ENCODE data around the gene SLCO1B1. TPM values are rescaled to one million over a fixed set of nuclear protein-coding genes. Genes with fewer than 3 reads are reported as not detected.

Gene SLCO1B1
- total and polyA plus RNA-seq, 10 of the 15 experiments (the other 5 are each of a cell fraction or from before 2014, with no cell fraction given), result 0.15 TPM; not detected in 9

DNA sequence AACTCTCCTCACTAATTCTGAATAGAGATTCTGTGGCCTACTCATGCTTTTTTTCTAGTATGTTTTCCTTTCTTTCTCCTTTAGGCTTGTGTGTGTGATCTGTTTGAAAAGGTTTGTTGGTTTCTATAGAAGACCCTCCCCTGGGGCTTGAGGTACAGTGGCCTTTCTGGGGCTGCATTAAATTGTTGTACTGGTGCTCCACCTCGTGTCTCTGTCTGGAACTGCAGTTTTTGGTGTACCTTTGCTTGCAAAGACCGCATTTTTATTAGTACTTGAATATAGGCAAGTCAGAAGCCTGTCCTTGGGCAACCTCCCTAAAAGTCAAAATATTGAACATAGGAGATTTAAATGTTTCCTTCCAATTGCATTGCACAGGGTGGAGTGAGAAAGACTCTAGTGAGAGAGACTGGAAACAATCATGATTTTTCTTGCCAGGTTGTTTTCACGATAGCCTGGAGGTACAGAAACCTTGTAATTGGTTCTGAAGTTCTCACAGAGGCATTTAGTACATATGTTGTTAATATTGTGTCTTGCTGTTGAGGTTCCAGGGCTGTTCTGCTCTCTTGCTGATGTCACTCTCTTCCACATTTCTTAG lies 39.0 kb downstream of the SLCO1B1 start:
- WGBS (ENCODE audit: insufficient coverage, insufficient replicate concordance, low lambda C conversion rate, missing lambda C conversion rate), result 15% methylated on average over 3 of the region's 3 CpGs
- intact Hi-C loops (cut with micrococcal nuclease; ENCODE audit: unreplicated experiment), result loop anchor here (1.0 to 10.0 kb wide), 3 partner anchors 224 to 705 kb away; no protein-coding TSS in a partner anchor

More for the DNA sequence above, 39.0 kb downstream of the SLCO1B1 start:
- POLR2A ChIA-PET, result no interaction called here
- no TSS peak for BruUV-seq (replicated peaks)
- Histone ChIP-seq H3K9ac (ENCODE audit: control insufficient read depth, insufficient read depth, low read length) (no peak overlapping the region), H3K4me1 (ENCODE audit: control insufficient read depth, insufficient read depth, low read length) (no peaks in the 10 kb centered on the region), H3K79me2 (ENCODE audit: control insufficient read depth, insufficient read depth, low read length) (no peaks in the 10 kb centered on the region), H4K20me1 (ENCODE audit: control insufficient read depth, insufficient read depth) (no peaks in the 10 kb centered on the region), H3K27me3 (replicated peaks in 1 of 2; ENCODE audit: control insufficient read depth in 2 of 2, insufficient read depth in 2 of 2, low read length in 1 of 2) (no peaks in the 10 kb centered on the region), H3K27ac (ENCODE audit: control insufficient read depth, insufficient read depth) (no peak overlapping the region), H2AFZ (ENCODE audit: control insufficient read depth, low read depth, low read length) (no peak overlapping the region), H3K9me3 (replicated peaks; ENCODE audit: control insufficient read depth, insufficient read depth, low read length) (no peaks in the 10 kb centered on the region), H3K36me3 (ENCODE audit: control insufficient read depth in 2 of 2, insufficient read depth in 2 of 2, low read length in 1 of 2) (no peaks in the 10 kb centered on the region), H3K4me3 (no peak overlapping the region), H3K4me2 (ENCODE audit: control insufficient read depth, insufficient read depth) (no peak overlapping the region)
- FAIRE-seq, result peak; percentile 41
- CTCF ChIA-PET, result no interaction called here
- DNase-seq (ENCODE audit: low read depth, low spot score), result no peak
- RAD21 ChIA-PET (ENCODE audit: unreplicated experiment), result no interaction called here
- SMC1A ChIA-PET (ENCODE audit: uncharacterized antibody, unreplicated experiment), result no interaction called here
- peak; percentile 68 for ATAC-seq
- TF ChIP-seq HCFC1 (IDR thresholded peaks at IDR 0.05; ENCODE audit: low read length) (no peak), YY1 (IDR thresholded peaks at IDR 0.05; ENCODE audit: low read depth, low read length) (no peak), PML (IDR thresholded peaks at IDR 0.05; ENCODE audit: low read length) (no peak), SMC3 (IDR thresholded peaks at IDR 0.05; ENCODE audit: borderline replicate concordance, low read length) (peak; percentile 68; the same call in 1 of the 2 replicates), RAD21 (IDR thresholded peaks at IDR 0.05; ENCODE audit: insufficient read depth, low read depth, low read length) (peak; percentile 78), SMAD1 (IDR thresholded peaks at IDR 0.05; ENCODE audit: low read depth, partially characterized antibody) (no peak)
- TF ChIP-seq, protein P1, sequence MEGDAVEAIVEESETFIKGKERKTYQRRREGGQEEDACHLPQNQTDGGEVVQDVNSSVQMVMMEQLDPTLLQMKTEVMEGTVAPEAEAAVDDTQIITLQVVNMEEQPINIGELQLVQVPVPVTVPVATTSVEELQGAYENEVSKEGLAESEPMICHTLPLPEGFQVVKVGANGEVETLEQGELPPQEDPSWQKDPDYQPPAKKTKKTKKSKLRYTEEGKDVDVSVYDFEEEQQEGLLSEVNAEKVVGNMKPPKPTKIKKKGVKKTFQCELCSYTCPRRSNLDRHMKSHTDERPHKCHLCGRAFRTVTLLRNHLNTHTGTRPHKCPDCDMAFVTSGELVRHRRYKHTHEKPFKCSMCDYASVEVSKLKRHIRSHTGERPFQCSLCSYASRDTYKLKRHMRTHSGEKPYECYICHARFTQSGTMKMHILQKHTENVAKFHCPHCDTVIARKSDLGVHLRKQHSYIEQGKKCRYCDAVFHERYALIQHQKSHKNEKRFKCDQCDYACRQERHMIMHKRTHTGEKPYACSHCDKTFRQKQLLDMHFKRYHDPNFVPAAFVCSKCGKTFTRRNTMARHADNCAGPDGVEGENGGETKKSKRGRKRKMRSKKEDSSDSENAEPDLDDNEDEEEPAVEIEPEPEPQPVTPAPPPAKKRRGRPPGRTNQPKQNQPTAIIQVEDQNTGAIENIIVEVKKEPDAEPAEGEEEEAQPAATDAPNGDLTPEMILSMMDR (IDR thresholded peaks at IDR 0.05 in 2 of 3, conservative IDR thresholded peaks at IDR 0.05 in 1 of 3; ENCODE audit: control insufficient read depth in 2 of 3, extremely low read depth in 1 of 3, insufficient read depth in 1 of 3, low read depth in 3 of 3, low read length in 3 of 3), result peak; percentile 71 to 77 (median 71)
- TF ChIP-seq, protein P2, sequence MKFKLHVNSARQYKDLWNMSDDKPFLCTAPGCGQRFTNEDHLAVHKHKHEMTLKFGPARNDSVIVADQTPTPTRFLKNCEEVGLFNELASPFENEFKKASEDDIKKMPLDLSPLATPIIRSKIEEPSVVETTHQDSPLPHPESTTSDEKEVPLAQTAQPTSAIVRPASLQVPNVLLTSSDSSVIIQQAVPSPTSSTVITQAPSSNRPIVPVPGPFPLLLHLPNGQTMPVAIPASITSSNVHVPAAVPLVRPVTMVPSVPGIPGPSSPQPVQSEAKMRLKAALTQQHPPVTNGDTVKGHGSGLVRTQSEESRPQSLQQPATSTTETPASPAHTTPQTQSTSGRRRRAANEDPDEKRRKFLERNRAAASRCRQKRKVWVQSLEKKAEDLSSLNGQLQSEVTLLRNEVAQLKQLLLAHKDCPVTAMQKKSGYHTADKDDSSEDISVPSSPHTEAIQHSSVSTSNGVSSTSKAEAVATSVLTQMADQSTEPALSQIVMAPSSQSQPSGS (IDR thresholded peaks at IDR 0.05; ENCODE audit: low read length), result no peak
- in situ Hi-C loops (cut with MboI), result loop anchor here (5.0 to 10.0 kb wide), 2 partner anchors 218 to 525 kb away; no protein-coding TSS in a partner anchor

All from GM12878 (cell line).